IMR-90 (cell line): Measurements from ENCODE around the gene SF3A1. TPM values are rescaled to one million over a fixed set of nuclear protein-coding genes. Genes with fewer than 3 reads are reported as not detected.
A peak's percentile ranks its signal among the peaks of the same experiment; 100 is the strongest.

Experiments
- ATAC-seq: fragments of 200-7000 bp; cut with Tn5 transposase; 2 replicates; pipeline ENCODE4 v1.9.1; 2020; ENCODE audit warnings: low read depth, mild to moderate bottlenecking, moderate library complexity
- BruUV-seq: library from RNA; stranded (reverse); fragments of 400-500 nt; replicated peaks from 2 replicates; lab custom pipeline; 2021; lab: Mats Ljungman, UMichigan
- CTCF ChIA-PET: fragments of 300-600 bp; formaldehyde crosslinking; extraction: SDS; loops from one replicate; lab custom pipeline; 2021; ENCODE audit warnings: antibody characterized with exemption; lab: Yijun Ruan, JAX
- POLR2A ChIA-PET: fragments of 300-600 bp; sonication (Branson Sonifier 250); formaldehyde crosslinking; loops from one replicate; lab custom pipeline; 2022; ENCODE audit warnings: antibody characterized with exemption; ENCODE audit not compliant: unreplicated experiment; lab: Charles Lee
- DNase-seq: peaks from one replicate; pipeline ENCODE4 v3.0.0; 2013
- H2AFZ ChIP-seq: replicated peaks from 2 replicates; pipeline ENCODE3; 2013; ENCODE audit warnings: low read length, mild to moderate bottlenecking; ENCODE audit not compliant: poor library complexity
- H2AK5ac ChIP-seq: 2 replicates; pipeline ENCODE4 v1.6.1; 2013; ENCODE audit warnings: low read depth, low read length, inconsistent platforms
- H2AK9ac ChIP-seq: replicated peaks from 2 replicates; pipeline ENCODE3; 2013; ENCODE audit warnings: mild to moderate bottlenecking, low read depth, low read length, moderate library complexity; ENCODE audit not compliant: poor library complexity
- H2BK120ac ChIP-seq: 2 replicates; pipeline ENCODE4 v1.6.1; 2013; ENCODE audit warnings: low read depth, low read length, inconsistent platforms
- H2BK15ac ChIP-seq: 3 replicates; pipeline ENCODE4 v1.6.1; 2013; ENCODE audit warnings: low read depth, low read length, inconsistent platforms
- H2BK20ac ChIP-seq: 2 replicates; pipeline ENCODE4 v1.6.1; 2013; ENCODE audit warnings: low read depth, mild to moderate bottlenecking, inconsistent platforms, low read length, moderate library complexity
- H2BK5ac ChIP-seq: 2 replicates; pipeline ENCODE4 v1.6.1; 2013; ENCODE audit warnings: mild to moderate bottlenecking, low read depth, low read length, inconsistent platforms; ENCODE audit not compliant: poor library complexity, severe bottlenecking
- H3K14ac ChIP-seq: replicated peaks from 2 replicates; pipeline ENCODE4 v1.6.1; 2013; ENCODE audit warnings: low read depth, low read length, inconsistent platforms
- H3K18ac ChIP-seq: 2 replicates; pipeline ENCODE4 v1.6.1; 2013; ENCODE audit warnings: low read depth, low read length, control low read depth
- H3K23ac ChIP-seq: 2 replicates; pipeline ENCODE4 v1.6.1; 2013; ENCODE audit warnings: low read depth, low read length, inconsistent platforms
- H3K27ac ChIP-seq: 2 replicates; pipeline ENCODE4 v1.5.1; 2013; ENCODE audit warnings: mild to moderate bottlenecking, control low read depth, low read length; ENCODE audit not compliant: insufficient read depth
- H3K27me3 ChIP-seq: 2 replicates; pipeline ENCODE4 v1.6.1; 2013; ENCODE audit warnings: low read length; ENCODE audit not compliant: control insufficient read depth, insufficient read depth
- H3K36me3 ChIP-seq: 2 replicates; pipeline ENCODE4 v1.6.1; 2013; ENCODE audit warnings: low read length, mixed read lengths; ENCODE audit not compliant: control insufficient read depth, insufficient read depth
- H3K4ac ChIP-seq: 2 replicates; pipeline ENCODE4 v1.6.1; 2013; ENCODE audit warnings: low read depth, low read length, inconsistent platforms
- H3K4me1 ChIP-seq: 2 replicates; pipeline ENCODE4 v1.6.1; 2013; ENCODE audit warnings: low read length, mixed read lengths; ENCODE audit not compliant: control insufficient read depth, insufficient read depth
- H3K4me2 ChIP-seq: 2 replicates; pipeline ENCODE4 v1.6.1; 2013; ENCODE audit warnings: low read depth, mild to moderate bottlenecking, control low read depth, low read length, moderate library complexity
- H3K4me3 ChIP-seq: 2 replicates; pipeline ENCODE4 v1.5.1; 2013; ENCODE audit warnings: low read depth, mild to moderate bottlenecking, control low read depth, low read length, moderate library complexity; ENCODE audit not compliant: insufficient read depth
- H3K56ac ChIP-seq: 2 replicates; pipeline ENCODE4 v1.6.1; 2013; ENCODE audit warnings: low read length, inconsistent platforms; ENCODE audit not compliant: insufficient read depth; ENCODE audit errors: extremely low read depth
- H3K79me1 ChIP-seq, 2 experiments: 2 replicates each; pipeline ENCODE4 v1.6.1; 2013; ENCODE audit warnings: low read length in 2 of 2, inconsistent platforms in 1 of 2, low read depth in 1 of 2
- H3K9ac ChIP-seq: 2 replicates; pipeline ENCODE4 v1.6.1; 2013; ENCODE audit warnings: low read depth, low read length, control low read depth
- H3K9me1 ChIP-seq: 2 replicates; pipeline ENCODE4 v1.6.1; 2013; ENCODE audit warnings: low read length, inconsistent platforms; ENCODE audit not compliant: insufficient read depth
- H3K9me3 ChIP-seq: 2 replicates; pipeline ENCODE4 v1.6.1; 2013; ENCODE audit warnings: low read length; ENCODE audit not compliant: control insufficient read depth, insufficient read depth
- H4K20me1 ChIP-seq: 2 replicates; pipeline ENCODE4 v1.6.1; 2013; ENCODE audit warnings: low read length, inconsistent platforms; ENCODE audit not compliant: insufficient read depth
- H4K5ac ChIP-seq: 2 replicates; pipeline ENCODE4 v1.6.1; 2013; ENCODE audit warnings: mild to moderate bottlenecking, low read depth, low read length, control low read depth
- H4K8ac ChIP-seq, 2 experiments: 2 replicates each; pipeline ENCODE4 v1.6.1; 2013; ENCODE audit warnings: low read depth in 2 of 2, low read length in 2 of 2, control low read depth in 1 of 2, inconsistent platforms in 1 of 2
- H4K91ac ChIP-seq: 2 replicates; pipeline ENCODE4 v1.6.1; 2013; ENCODE audit warnings: low read depth, low read length, inconsistent platforms; ENCODE audit not compliant: insufficient read depth
- BHLHE40 ChIP-seq: fragments of 150-350 bp; IDR thresholded peaks from 2 replicates; pipeline ENCODE4 v1.6.1; 2016; ENCODE audit warnings: mild to moderate bottlenecking, low read depth, low read length
- CEBPB ChIP-seq: IDR thresholded peaks from 2 replicates; pipeline ENCODE4 v1.6.1; 2012; ENCODE audit warnings: low read depth, low read length, improper control_type of control experiment
- CHD1 ChIP-seq: IDR thresholded peaks from 2 replicates; pipeline ENCODE4 v1.6.1; 2012; ENCODE audit warnings: low read depth, low read length, improper control_type of control experiment
- CTCF ChIP-seq: conservative IDR thresholded peaks from 2 replicates; pipeline ENCODE4 v1.5.1; 2012; ENCODE audit warnings: mild to moderate bottlenecking, low read depth, low read length, improper control_type of control experiment
- ELK1 ChIP-seq: fragments of 150-350 bp; IDR thresholded peaks from 2 replicates; pipeline ENCODE4 v1.6.1; 2016; ENCODE audit warnings: low read depth, mild to moderate bottlenecking, low read length, moderate library complexity, borderline replicate concordance
- FOS ChIP-seq: fragments of 150-350 bp; IDR thresholded peaks from 2 replicates; pipeline ENCODE4 v1.6.1; 2016; ENCODE audit warnings: low read depth, low read length
- MAFK ChIP-seq: IDR thresholded peaks from 2 replicates; pipeline ENCODE4 v1.6.1; 2012; ENCODE audit warnings: low read depth, low read length, improper control_type of control experiment
- MXI1 ChIP-seq: IDR thresholded peaks from 2 replicates; pipeline ENCODE4 v1.6.1; 2012; ENCODE audit warnings: low read depth, mild to moderate bottlenecking, low read length, moderate library complexity, borderline replicate concordance
- POLR2A ChIP-seq: IDR thresholded peaks from 2 replicates; pipeline ENCODE4 v1.6.1; 2012; ENCODE audit warnings: mild to moderate bottlenecking, low read depth, low read length
- RAD21 ChIP-seq: IDR thresholded peaks from 2 replicates; pipeline ENCODE4 v1.6.1; 2012; ENCODE audit warnings: low read length, improper control_type of control experiment
- RCOR1 ChIP-seq: IDR thresholded peaks from 2 replicates; pipeline ENCODE4 v1.6.1; 2012; ENCODE audit warnings: mild to moderate bottlenecking, low read length, improper control_type of control experiment; ENCODE audit not compliant: insufficient replicate concordance
- RFX5 ChIP-seq: IDR thresholded peaks from 2 replicates; pipeline ENCODE4 v1.8.0; 2012; ENCODE audit warnings: low read depth, mild to moderate bottlenecking, low read length, moderate library complexity
- SMC3 ChIP-seq: fragments of 150-350 bp; IDR thresholded peaks from 2 replicates; pipeline ENCODE4 v1.6.1; 2016; ENCODE audit warnings: low read depth, mild to moderate bottlenecking, antibody characterized with exemption, low read length, moderate library complexity
- WGBS, 2 experiments: methylation state at CpG; one replicate each; pipeline versions ENCODE4 v1.1.5 to v1.1.7; 2013; ENCODE audit warnings: missing lambda C conversion rate in 2 of 2; ENCODE audit not compliant: insufficient read length in 1 of 2; ENCODE audit errors: extremely low coverage in 2 of 2; 5-methylcytosine and 5-hydroxymethylcytosine counted together
- dilution Hi-C: fragments of 300-500 bp; cut with HindIII; formaldehyde crosslinking; loops from one replicate; pipeline ENCODE4 v1.14.3; 2018; ENCODE audit warnings: low sequenced_read_pairs; ENCODE audit not compliant: unreplicated experiment
- in situ Hi-C: fragments of 300-500 bp; cut with MboI; formaldehyde crosslinking; loops from 3 replicates; pipeline ENCODE4 v1.14.3; 2019; ENCODE audit warnings: low sequenced_read_pairs, inconsistent platforms, mixed read lengths
- intact Hi-C: fragments of 100-400 bp; cut with micrococcal nuclease; formaldehyde crosslinking; loops from 2 replicates; pipeline ENCODE4 v1.10.0; 2022
- polyA plus RNA-seq, 3 experiments: library from polyadenylated mRNA; depleted of rRNA; stranded (reverse); fragments of >200 nt; gene quantifications; 2 replicates each; pipeline ENCODE4 v1.2.3, GENCODE V29; 2012; ENCODE audit warnings: low replicate concordance in 1 of 3
- total RNA-seq: library from RNA; depleted of rRNA; stranded (reverse); fragments of >200 nt; gene quantifications from 2 replicates; pipeline ENCODE4 v1.2.3, GENCODE V29; 2012
- TF ChIP-seq, protein P1 (sequence below): fragments of 150-350 bp; IDR thresholded peaks from 2 replicates; pipeline ENCODE4 v1.6.1; 2017; ENCODE audit warnings: mild to moderate bottlenecking, antibody characterized with exemption, low read length, low read depth

SF3A1 gene
- total and polyA plus RNA-seq, 2 of the 4 experiments (the other 2 are of a cell fraction), result 36.9 to 67.2 TPM

DNA sequence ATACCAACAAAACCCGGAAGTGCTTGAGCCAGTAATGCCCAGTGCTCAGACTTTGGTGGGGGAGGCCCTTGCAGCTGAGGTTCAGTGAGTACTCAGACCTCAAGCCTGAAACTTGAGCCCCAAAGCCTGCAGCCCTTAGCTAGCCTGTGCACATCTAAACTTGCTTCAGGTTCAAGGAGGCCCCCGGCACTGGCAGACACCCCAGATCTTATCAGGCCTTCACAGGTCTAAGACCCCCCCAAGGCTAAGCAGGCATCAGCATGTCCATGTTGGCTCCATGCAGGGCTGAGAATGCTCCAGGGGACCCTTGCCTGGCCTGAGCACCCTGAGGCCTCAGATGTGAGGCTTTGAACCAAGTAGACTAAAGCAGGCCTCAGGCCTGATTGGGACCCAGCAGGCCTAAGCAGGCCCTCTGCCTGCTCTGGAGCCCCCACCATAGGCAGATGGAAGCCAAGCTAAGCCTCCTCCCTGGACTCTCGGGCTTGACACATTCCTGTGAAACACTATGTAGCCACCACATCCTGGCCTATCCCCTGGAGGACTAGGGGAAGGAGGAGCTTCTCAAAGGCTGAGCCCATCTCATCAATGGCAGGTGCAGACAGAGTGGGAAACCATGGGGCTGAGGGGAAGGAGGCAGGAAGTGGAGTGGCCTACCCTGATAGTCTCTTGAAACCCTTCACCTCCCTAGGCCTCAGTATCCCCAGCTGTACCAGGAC lies 66.2 kb downstream of the SF3A1 start:
- no peak overlapping the region for H3K23ac ChIP-seq
- TF ChIP-seq FOS, result no peak
- no peak for TF ChIP-seq CHD1
- no peak for TF ChIP-seq MAFK
- TF ChIP-seq CTCF, result no peak
- no peak for TF ChIP-seq RAD21
- TF ChIP-seq ELK1, result no peak
- TF ChIP-seq SMC3, result no peak
- TF ChIP-seq BHLHE40, result no peak
- no peak for TF ChIP-seq MXI1
- TF ChIP-seq POLR2A, result no peak
- no peak for TF ChIP-seq CEBPB
- TF ChIP-seq RFX5, result no peak
- TF ChIP-seq, protein P1, sequence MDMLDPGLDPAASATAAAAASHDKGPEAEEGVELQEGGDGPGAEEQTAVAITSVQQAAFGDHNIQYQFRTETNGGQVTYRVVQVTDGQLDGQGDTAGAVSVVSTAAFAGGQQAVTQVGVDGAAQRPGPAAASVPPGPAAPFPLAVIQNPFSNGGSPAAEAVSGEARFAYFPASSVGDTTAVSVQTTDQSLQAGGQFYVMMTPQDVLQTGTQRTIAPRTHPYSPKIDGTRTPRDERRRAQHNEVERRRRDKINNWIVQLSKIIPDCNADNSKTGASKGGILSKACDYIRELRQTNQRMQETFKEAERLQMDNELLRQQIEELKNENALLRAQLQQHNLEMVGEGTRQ, result no peak
- no peak for TF ChIP-seq RCOR1
- H4K91ac ChIP-seq, result no peak overlapping the region
- peak overlapping the region; percentile 89 for H2AFZ ChIP-seq
- H2BK120ac ChIP-seq, result no peak overlapping the region
- no peak overlapping the region for H3K9ac ChIP-seq
- no peak overlapping the region for H3K56ac ChIP-seq
- no peak overlapping the region for H3K18ac ChIP-seq
- H3K9me3 ChIP-seq, result no peaks in the 10 kb centered on the region
- peaks cover 6% of the 10 kb centered on the region for H3K9me1 ChIP-seq
- peak overlapping the region; percentile 15; the same call in 1 of the 2 replicates for H3K14ac ChIP-seq
- H2AK9ac ChIP-seq, result peak overlapping the region; percentile 85
- DNase-seq (peak; percentile 48), ATAC-seq (no peak)
- H2AK5ac ChIP-seq, result peak overlapping the region; percentile 48; the same call in 1 of the 2 replicates
- dilution Hi-C loops (no loop called here), in situ Hi-C loops (no loop called here), intact Hi-C loops (no loop called here)
- WGBS, 2 experiments, result 20% methylated on average over 1 of the region's 3 CpGs; no CpG with 5 or more reads in 1 of the 2 experiments
- ChIA-PET CTCF (no interaction called here), POLR2A (interaction anchor here (0.6 kb wide), 1 partner anchor 189 kb away, joined by 3 read pairs; no protein-coding TSS in a partner anchor)
- H4K5ac ChIP-seq, result no peak overlapping the region
- no peaks in the 10 kb centered on the region for H3K27me3 ChIP-seq
- H3K79me1 ChIP-seq, result peaks cover 0 to 14% of the 10 kb centered on the region in 2 experiments; a peak in 3 of 4 replicates
- H3K4me3 ChIP-seq, result no peak overlapping the region
- H4K8ac ChIP-seq, result peak overlapping the region in 1 of 2 experiments; percentile 22; a peak in 1 of 4 replicates
- no peak overlapping the region for H2BK20ac ChIP-seq
- peaks cover 20% of the 10 kb centered on the region; the same call in 1 of the 2 replicates for H3K4me1 ChIP-seq
- no TSS peak for BruUV-seq
- no peak overlapping the region for H2BK15ac ChIP-seq
- H3K4ac ChIP-seq, result no peak overlapping the region; the same call in 1 of the 2 replicates
- 0 out of 2 replicates have a peak overlapping the region, but pooled peaks have one; percentile 93 for H3K4me2 ChIP-seq
- H3K27ac ChIP-seq, result no peak overlapping the region
- peak overlapping the region; percentile 18 for H2BK5ac ChIP-seq
- peaks cover 26% of the 10 kb centered on the region for H4K20me1 ChIP-seq
- H3K36me3 ChIP-seq, result peaks cover 50% of the 10 kb centered on the region
